Keratinocyte (primary cell): Measurements from ENCODE around the gene IFNL1. TPM values are rescaled to one million over a fixed set of nuclear protein-coding genes. Genes with fewer than 3 reads are reported as not detected.

Experiments
- DNase-seq: peaks from one replicate; pipeline ENCODE4 v3.0.0-alpha.2; 2011; ENCODE audit warnings: low read depth, missing footprints, low spot score
- FAIRE-seq: peaks from 2 replicates; lab custom pipeline; 2011; peaks lifted over from hg19 to GRCh38; lab: Jason Lieb, UNC
- H2AFZ ChIP-seq: 2 replicates; pipeline ENCODE4 v1.6.0; 2012; ENCODE audit warnings: low read length, control low read depth, inconsistent platforms; ENCODE audit not compliant: control insufficient read depth
- H3K27ac ChIP-seq: 2 replicates; pipeline ENCODE4 v1.5.1; 2011; ENCODE audit warnings: low read length; ENCODE audit not compliant: control insufficient read depth, insufficient read depth
- H3K27me3 ChIP-seq: 3 replicates; pipeline ENCODE4 v1.6.0; 2011; ENCODE audit warnings: low read length; ENCODE audit not compliant: control insufficient read depth, insufficient read depth; ENCODE audit errors: extremely low read depth
- H3K36me3 ChIP-seq, 2 experiments: 2 replicates in 1 of 2; 3 replicates in 1 of 2; pipeline ENCODE4 v1.5.1; 2011; ENCODE audit warnings: low read length in 2 of 2, mild to moderate bottlenecking in 1 of 2; ENCODE audit not compliant: control insufficient read depth in 2 of 2, insufficient read depth in 2 of 2; ENCODE audit errors: extremely low read depth in 1 of 2
- H3K4me1 ChIP-seq: 3 replicates; pipeline ENCODE4 v1.5.1; 2011; ENCODE audit warnings: low read length; ENCODE audit not compliant: control insufficient read depth, insufficient read depth; ENCODE audit errors: extremely low read depth
- H3K4me2 ChIP-seq: 3 replicates; pipeline ENCODE4 v1.6.0; 2011; ENCODE audit warnings: low read depth, low read length; ENCODE audit not compliant: control insufficient read depth, insufficient read depth; ENCODE audit errors: extremely low read depth
- H3K4me3 ChIP-seq, 3 experiments: fragments of 200-600 bp in 1 of 3; sonication (generic) in 1 of 3; 2 replicates in 2 of 3; 3 replicates in 1 of 3; pipeline ENCODE4 v1.5.1; 2011 to 2016; ENCODE audit warnings: low read length in 3 of 3, mild to moderate bottlenecking in 3 of 3, control low read depth in 2 of 3, inconsistent platforms in 1 of 3, low read depth in 1 of 3, mixed read lengths in 1 of 3, mixed run types in 1 of 3, moderate library complexity in 1 of 3; ENCODE audit not compliant: control insufficient read depth in 2 of 3, insufficient read depth in 2 of 3; ENCODE audit errors: extremely low read depth in 1 of 3
- H3K79me2 ChIP-seq: 2 replicates; pipeline ENCODE4 v1.6.0; 2012; ENCODE audit warnings: low read length; ENCODE audit not compliant: control insufficient read depth, insufficient read depth
- H3K9ac ChIP-seq: 3 replicates; pipeline ENCODE4 v1.6.0; 2011; ENCODE audit warnings: low read length; ENCODE audit not compliant: control insufficient read depth, insufficient read depth; ENCODE audit errors: extremely low read depth
- H3K9me1 ChIP-seq: 3 replicates; pipeline ENCODE4 v1.6.0; 2011; ENCODE audit warnings: low read length; ENCODE audit not compliant: control insufficient read depth, insufficient read depth; ENCODE audit errors: extremely low read depth
- H3K9me3 ChIP-seq: 2 replicates; pipeline ENCODE4 v1.5.1; 2012; ENCODE audit warnings: low read depth, low read length; ENCODE audit not compliant: control insufficient read depth
- H4K20me1 ChIP-seq: 3 replicates; pipeline ENCODE4 v1.6.0; 2011; ENCODE audit warnings: low read length; ENCODE audit not compliant: control insufficient read depth, insufficient read depth; ENCODE audit errors: extremely low read depth
- EZH2 ChIP-seq: IDR thresholded peaks from one replicate; pipeline ENCODE4 v1.6.1; 2012; ENCODE audit warnings: inconsistent platforms, mild to moderate bottlenecking, low read length, moderate library complexity
- dilution Hi-C: fragments of 300-500 bp; cut with MboI; formaldehyde crosslinking; loops from one replicate; pipeline ENCODE4 v1.7.0; 2020; ENCODE audit warnings: low sequenced_read_pairs; ENCODE audit not compliant: extremely low pct_ligation_motif_present
- polyA plus RNA-seq, 5 experiments: library from polyadenylated mRNA; depleted of rRNA in 3 of 5; stranded (reverse) in 3 of 5; stranded (forward) in 1 of 5; unstranded in 1 of 5; fragments of >200 nt; gene quantifications; 1 replicate in 1 of 5; 2 replicates in 3 of 5; 3 replicates in 1 of 5; pipeline versions ENCODE4 v1.2.1 to v1.2.3, GENCODE V29; 2011 to 2012; ENCODE audit warnings: missing spikeins in 2 of 5, low read depth in 1 of 5, low replicate concordance in 1 of 5
- TF ChIP-seq, protein P1 (sequence below), 3 experiments: IDR thresholded peaks in 1 of 3; conservative IDR thresholded peaks in 1 of 3; optimal IDR thresholded peaks in 1 of 3; 2 replicates in 2 of 3; 3 replicates in 1 of 3; pipeline versions ENCODE3 to v1.5.1; 2011; ENCODE audit warnings: low read length in 3 of 3, mild to moderate bottlenecking in 3 of 3, moderate library complexity in 2 of 3, control low read depth in 1 of 3, inconsistent platforms in 1 of 3; ENCODE audit not compliant: insufficient read depth in 2 of 3; ENCODE audit errors: extremely low read depth in 1 of 3

Gene IFNL1
- polyA plus RNA-seq, 1 donor (not counting 4 experiments of a cell fraction or from before 2014, with no cell fraction given) = not detected

DNA sequence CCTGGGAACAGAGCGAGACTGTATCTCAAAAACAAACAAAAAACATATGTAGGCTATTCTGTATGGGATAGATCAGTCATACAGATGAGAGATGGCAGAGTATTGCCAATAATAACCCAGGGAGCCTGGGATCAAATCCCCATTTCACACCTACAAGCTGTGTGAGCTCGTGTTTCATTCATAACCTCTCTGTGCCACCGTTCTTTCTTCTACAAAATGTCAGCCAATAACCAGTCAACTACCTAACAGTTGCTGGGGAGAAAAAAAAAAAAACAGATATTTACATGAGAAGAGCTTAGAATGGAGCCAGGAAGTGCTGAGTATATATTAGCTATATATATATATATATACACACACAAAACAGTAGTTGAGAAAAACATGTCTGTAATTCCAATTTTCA lies 34.5 kb upstream of the IFNL1 start:
- no peak overlapping the region for H3K4me3 ChIP-seq
- no peaks in the 10 kb centered on the region for H3K36me3 ChIP-seq
- no peaks in the 10 kb centered on the region for H3K79me2 ChIP-seq
- dilution Hi-C loops = no loop called here
- TF ChIP-seq, protein P1, sequence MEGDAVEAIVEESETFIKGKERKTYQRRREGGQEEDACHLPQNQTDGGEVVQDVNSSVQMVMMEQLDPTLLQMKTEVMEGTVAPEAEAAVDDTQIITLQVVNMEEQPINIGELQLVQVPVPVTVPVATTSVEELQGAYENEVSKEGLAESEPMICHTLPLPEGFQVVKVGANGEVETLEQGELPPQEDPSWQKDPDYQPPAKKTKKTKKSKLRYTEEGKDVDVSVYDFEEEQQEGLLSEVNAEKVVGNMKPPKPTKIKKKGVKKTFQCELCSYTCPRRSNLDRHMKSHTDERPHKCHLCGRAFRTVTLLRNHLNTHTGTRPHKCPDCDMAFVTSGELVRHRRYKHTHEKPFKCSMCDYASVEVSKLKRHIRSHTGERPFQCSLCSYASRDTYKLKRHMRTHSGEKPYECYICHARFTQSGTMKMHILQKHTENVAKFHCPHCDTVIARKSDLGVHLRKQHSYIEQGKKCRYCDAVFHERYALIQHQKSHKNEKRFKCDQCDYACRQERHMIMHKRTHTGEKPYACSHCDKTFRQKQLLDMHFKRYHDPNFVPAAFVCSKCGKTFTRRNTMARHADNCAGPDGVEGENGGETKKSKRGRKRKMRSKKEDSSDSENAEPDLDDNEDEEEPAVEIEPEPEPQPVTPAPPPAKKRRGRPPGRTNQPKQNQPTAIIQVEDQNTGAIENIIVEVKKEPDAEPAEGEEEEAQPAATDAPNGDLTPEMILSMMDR (optimal IDR thresholded peaks at IDR 0.05 in 1 of 3, IDR thresholded peaks at IDR 0.05 in 1 of 3, conservative IDR thresholded peaks at IDR 0.05 in 1 of 3; ENCODE audit: extremely low read depth in 1 of 3, insufficient read depth in 2 of 3, low read length in 3 of 3) = no peak
- no peak for TF ChIP-seq EZH2
- H3K27ac ChIP-seq = no peak overlapping the region
- H3K4me1 ChIP-seq = no peaks in the 10 kb centered on the region
- no peak overlapping the region for H3K4me2 ChIP-seq
- no peak for FAIRE-seq
- DNase-seq = no peak
- no peaks in the 10 kb centered on the region for H3K9me3 ChIP-seq
- H2AFZ ChIP-seq = no peak overlapping the region
- no peaks in the 10 kb centered on the region for H3K9me1 ChIP-seq
- no peaks in the 10 kb centered on the region for H4K20me1 ChIP-seq
- H3K9ac ChIP-seq = no peak overlapping the region
- H3K27me3 ChIP-seq = peaks cover 30% of the 10 kb centered on the region

DNA sequence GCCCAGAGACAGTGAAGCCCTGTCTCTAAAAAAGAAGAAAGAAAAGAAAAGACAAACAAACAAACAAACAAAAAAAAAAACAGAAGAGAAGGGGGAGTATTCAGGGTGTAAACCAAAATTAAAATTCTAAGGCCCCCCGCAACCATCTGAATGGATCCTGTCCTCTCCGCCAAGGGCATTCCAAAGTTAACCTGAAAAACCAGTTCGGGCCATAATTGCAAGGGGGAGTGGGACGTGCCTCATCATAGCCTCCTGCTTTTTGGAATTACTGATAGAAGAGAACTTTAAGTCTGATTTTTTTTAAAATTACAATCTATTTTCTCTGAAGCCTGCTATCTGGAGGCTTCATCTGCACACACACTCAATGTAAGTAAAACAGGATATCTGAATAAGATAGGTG lies 33.7 kb upstream of the IFNL1 start:
- no peak overlapping the region for H2AFZ ChIP-seq
- TF ChIP-seq, protein P1 (optimal IDR thresholded peaks at IDR 0.05 in 1 of 3, IDR thresholded peaks at IDR 0.05 in 1 of 3, conservative IDR thresholded peaks at IDR 0.05 in 1 of 3; ENCODE audit: extremely low read depth in 1 of 3, insufficient read depth in 2 of 3, low read length in 3 of 3) = no peak
- no peak for TF ChIP-seq EZH2
- H3K9me1 ChIP-seq = no peaks in the 10 kb centered on the region
- H3K27ac ChIP-seq = no peak overlapping the region
- H4K20me1 ChIP-seq = no peaks in the 10 kb centered on the region
- dilution Hi-C loops = no loop called here
- H3K27me3 ChIP-seq = peaks cover 30% of the 10 kb centered on the region
- DNase-seq = no peak
- H3K36me3 ChIP-seq = no peaks in the 10 kb centered on the region
- no peak for FAIRE-seq
- no peak overlapping the region for H3K4me2 ChIP-seq
- H3K9me3 ChIP-seq = no peaks in the 10 kb centered on the region
- H3K9ac ChIP-seq = no peak overlapping the region
- H3K79me2 ChIP-seq = no peaks in the 10 kb centered on the region
- H3K4me3 ChIP-seq = no peak overlapping the region
- H3K4me1 ChIP-seq = no peaks in the 10 kb centered on the region
